Ascending aorta (tissue), 2 donors: ENCODE data around the gene ELAC2. TPM values are rescaled to one million over a fixed set of nuclear protein-coding genes. Genes with fewer than 3 reads are reported as not detected.
"Not testable (repeated sequence)": the region's sequence is repeated elsewhere in the genome, so short reads cannot be mapped to it uniquely, and the experiment has no call there.

Experiments
- DNase-seq, 2 donors: peaks; one replicate each; pipeline ENCODE4 v3.0.0-alpha.2; 2019; ENCODE audit warnings: low spot score in 2 of 2
- H3K27ac ChIP-seq, 2 donors: fragments of 200-600 bp; sonication (generic); one replicate each; pipeline ENCODE4 v1.5.1; 2016 to 2017; ENCODE audit warnings: mild to moderate bottlenecking in 1 of 2
- H3K27me3 ChIP-seq: fragments of 200-600 bp; sonication (generic); one replicate; pipeline ENCODE4 v1.5.1; 2017
- H3K36me3 ChIP-seq, 2 donors: fragments of 200-600 bp; sonication (generic); one replicate each; pipeline ENCODE4 v1.5.1; 2016
- H3K4me1 ChIP-seq, 2 donors: fragments of 200-600 bp; sonication (generic); one replicate each; pipeline ENCODE4 v1.5.1; 2016 to 2017; ENCODE audit warnings: mild to moderate bottlenecking in 1 of 2
- H3K4me3 ChIP-seq, 2 donors: fragments of 200-600 bp; sonication (generic); one replicate each; pipeline ENCODE4 v1.5.1; 2016 to 2017; ENCODE audit warnings: mild to moderate bottlenecking in 1 of 2
- H3K9me3 ChIP-seq, 2 donors: fragments of 200-600 bp; sonication (generic); one replicate each; pipeline ENCODE4 v1.5.1; 2016
- intact Hi-C: fragments of 100-400 bp; cut with DNase I; formaldehyde crosslinking; loops from one replicate; pipeline ENCODE4 v1.15.1; 2023
- total RNA-seq: library from RNA; depleted of rRNA; stranded (reverse); fragments of >200 nt; gene quantifications from one replicate; pipeline ENCODE4 v1.1.0, GENCODE V29; 2016
- TF ChIP-seq, protein P1 (sequence below), 3 experiments: fragments of 200-600 bp in 2 of 3; fragments of 450-650 bp in 1 of 3; sonication (generic) in 2 of 3; IDR thresholded peaks; one replicate each; pipeline ENCODE4 v1.5.1; 2016 to 2019; ENCODE audit warnings: antibody characterized with exemption in 3 of 3, mild to moderate bottlenecking in 1 of 3, moderate library complexity in 1 of 3

ELAC2 gene
- total RNA-seq, 1 donor from 2014 or later, result 190 TPM

DNA sequence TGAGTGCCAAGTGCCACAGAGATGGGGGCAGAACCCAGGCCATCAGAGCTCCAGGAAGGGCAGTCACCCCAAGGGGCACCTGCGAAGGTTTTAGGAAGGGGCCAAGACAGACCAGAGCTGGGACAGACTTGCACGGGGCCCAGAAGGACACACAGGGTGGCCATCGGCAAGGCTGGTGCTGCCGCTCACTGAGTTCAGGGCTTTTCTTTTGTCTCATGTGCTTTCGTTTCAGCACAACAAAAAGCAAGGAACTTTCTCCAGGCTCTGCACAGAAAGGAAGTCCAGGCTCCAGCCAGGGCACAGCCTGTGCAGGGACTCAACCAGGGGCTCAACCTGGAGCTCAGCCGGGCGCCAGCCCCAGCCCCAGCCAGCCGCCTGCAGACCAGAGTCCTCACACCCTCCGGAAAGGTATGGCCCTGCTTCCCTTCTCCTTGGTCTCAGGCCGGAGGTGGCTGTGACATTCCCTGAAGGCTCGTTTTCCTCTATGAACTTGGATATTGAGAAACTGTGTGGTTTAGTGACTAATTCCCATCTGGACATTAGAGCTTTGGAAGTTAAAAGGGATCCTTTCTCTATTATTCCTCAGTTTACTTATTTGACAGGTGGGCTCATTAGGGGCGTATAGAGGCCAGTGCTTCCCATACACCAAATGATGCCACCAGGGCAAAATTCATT is 37.9 kb downstream of the ELAC2 start:
- no peak overlapping the region for H3K4me3 ChIP-seq
- intact Hi-C loops, result no loop called here

DNA sequence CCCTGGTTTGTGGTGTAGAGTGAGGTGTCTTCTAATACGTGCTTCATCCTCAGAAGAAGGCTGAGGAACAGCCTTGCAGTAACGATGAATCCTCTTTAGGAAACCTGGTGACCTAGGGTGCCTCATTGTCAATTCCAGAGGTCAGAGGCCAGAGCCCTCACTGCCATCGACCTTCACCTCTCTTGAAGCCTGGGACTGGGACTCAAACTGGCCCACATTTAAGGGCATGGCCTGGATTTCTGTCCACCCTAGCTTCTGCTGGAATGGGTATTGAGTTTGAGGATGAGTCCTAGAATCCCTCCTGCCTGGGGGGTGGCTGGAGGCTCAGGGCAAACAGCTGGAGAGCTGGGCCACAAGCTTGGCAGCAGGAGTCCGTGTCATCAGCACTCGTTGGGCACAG is 38.6 kb downstream of the ELAC2 start:
- peaks cover 0 to 4% of the 10 kb centered on the region in 2 donors for H3K36me3 ChIP-seq
- no peak overlapping the region for H3K4me3 ChIP-seq
- TF ChIP-seq, protein P1, sequence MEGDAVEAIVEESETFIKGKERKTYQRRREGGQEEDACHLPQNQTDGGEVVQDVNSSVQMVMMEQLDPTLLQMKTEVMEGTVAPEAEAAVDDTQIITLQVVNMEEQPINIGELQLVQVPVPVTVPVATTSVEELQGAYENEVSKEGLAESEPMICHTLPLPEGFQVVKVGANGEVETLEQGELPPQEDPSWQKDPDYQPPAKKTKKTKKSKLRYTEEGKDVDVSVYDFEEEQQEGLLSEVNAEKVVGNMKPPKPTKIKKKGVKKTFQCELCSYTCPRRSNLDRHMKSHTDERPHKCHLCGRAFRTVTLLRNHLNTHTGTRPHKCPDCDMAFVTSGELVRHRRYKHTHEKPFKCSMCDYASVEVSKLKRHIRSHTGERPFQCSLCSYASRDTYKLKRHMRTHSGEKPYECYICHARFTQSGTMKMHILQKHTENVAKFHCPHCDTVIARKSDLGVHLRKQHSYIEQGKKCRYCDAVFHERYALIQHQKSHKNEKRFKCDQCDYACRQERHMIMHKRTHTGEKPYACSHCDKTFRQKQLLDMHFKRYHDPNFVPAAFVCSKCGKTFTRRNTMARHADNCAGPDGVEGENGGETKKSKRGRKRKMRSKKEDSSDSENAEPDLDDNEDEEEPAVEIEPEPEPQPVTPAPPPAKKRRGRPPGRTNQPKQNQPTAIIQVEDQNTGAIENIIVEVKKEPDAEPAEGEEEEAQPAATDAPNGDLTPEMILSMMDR (IDR thresholded peaks at IDR 0.05), result no peak
- no peaks in the 10 kb centered on the region for H3K27me3 ChIP-seq
- peaks cover 4 to 7% of the 10 kb centered on the region in 2 donors for H3K4me1 ChIP-seq
- no peak for DNase-seq
- intact Hi-C loops, result no loop called here
- H3K9me3 ChIP-seq, result no peaks in the 10 kb centered on the region
- no peak overlapping the region for H3K27ac ChIP-seq

More for the DNA sequence above, 37.9 kb downstream of the ELAC2 start:
- peaks cover 0 to 4% of the 10 kb centered on the region in 2 donors for H3K36me3 ChIP-seq
- H3K27ac ChIP-seq, result no peak overlapping the region
- H3K4me1 ChIP-seq, result peaks cover 12% of the 10 kb centered on the region in 2 donors
- no peaks in the 10 kb centered on the region for H3K9me3 ChIP-seq
- no peaks in the 10 kb centered on the region for H3K27me3 ChIP-seq
- no peak for DNase-seq
- TF ChIP-seq, protein P1 (IDR thresholded peaks at IDR 0.05), result no peak

DNA sequence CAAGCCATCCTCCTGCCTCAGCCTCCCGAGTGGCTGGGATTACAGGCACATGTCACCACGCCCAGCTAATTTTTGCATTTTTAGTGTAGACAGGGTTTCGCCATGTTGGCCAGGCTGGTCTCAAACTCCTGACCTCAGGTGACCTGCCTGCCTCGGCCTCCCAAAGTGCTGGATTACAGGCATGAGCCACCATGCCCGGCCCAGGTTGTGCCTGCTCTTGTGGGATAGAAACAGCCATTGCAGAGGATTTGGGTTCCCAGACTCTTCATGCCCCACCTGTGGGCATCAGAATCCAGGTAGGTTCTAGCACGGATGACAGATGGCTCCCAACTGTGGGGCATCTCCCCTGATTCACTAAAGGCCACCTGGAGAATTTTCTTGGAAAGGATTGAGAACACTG is 39.0 kb downstream of the ELAC2 start:
- intact Hi-C loops, result not testable (repeated sequence)

DNA sequence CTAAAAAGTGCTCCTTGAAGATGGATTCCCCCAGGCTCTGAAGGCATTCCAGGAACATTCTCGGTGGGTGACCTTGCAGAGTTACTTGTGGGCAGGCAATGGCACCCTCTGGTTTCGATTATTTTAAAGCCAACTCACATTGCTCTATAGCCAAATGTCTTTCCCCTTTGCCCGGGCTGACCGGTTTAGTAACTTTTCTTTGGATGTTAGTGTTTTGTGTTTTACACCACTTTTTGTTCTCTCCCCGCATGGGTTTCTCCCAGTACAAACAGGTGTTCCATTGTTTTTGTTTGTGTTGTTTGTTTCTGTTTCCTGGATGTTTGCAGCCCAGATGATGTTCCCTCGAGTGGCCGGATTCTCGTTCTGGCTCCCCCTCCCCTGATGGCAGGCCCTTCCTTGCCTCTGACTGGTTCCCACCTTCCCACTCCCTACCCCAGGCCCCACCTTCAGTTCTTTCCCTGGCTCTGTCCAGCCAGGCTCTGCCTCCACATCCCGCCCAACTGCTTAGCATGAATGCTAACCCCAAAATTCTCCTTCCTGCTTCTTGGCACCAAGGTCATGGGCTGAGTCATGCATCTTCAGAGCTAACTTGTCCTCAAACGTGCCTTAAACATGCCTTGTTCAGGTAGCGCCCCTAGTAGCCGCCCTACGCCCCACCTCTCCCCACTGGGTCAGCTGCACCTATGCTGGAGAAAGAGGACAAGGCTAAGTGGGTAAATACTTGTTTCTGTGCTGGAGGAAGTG is 40.6 kb downstream of the ELAC2 start:
- peaks cover 0 to 4% of the 10 kb centered on the region in 2 donors for H3K36me3 ChIP-seq
- H3K4me1 ChIP-seq, result no peaks in the 10 kb centered on the region
- TF ChIP-seq, protein P1 (IDR thresholded peaks at IDR 0.05), result no peak
- H3K4me3 ChIP-seq, result no peak overlapping the region
- no peak for DNase-seq
- no peak overlapping the region for H3K27ac ChIP-seq
- intact Hi-C loops, result no loop called here
- H3K27me3 ChIP-seq, result no peaks in the 10 kb centered on the region
- no peaks in the 10 kb centered on the region for H3K9me3 ChIP-seq

More for the DNA sequence above, 39.0 kb downstream of the ELAC2 start:
- not testable (repeated sequence) for H3K9me3 ChIP-seq, H3K36me3 ChIP-seq, DNase-seq, H3K27ac ChIP-seq, H3K4me1 ChIP-seq, H3K27me3 ChIP-seq, H3K4me3 ChIP-seq

DNA sequence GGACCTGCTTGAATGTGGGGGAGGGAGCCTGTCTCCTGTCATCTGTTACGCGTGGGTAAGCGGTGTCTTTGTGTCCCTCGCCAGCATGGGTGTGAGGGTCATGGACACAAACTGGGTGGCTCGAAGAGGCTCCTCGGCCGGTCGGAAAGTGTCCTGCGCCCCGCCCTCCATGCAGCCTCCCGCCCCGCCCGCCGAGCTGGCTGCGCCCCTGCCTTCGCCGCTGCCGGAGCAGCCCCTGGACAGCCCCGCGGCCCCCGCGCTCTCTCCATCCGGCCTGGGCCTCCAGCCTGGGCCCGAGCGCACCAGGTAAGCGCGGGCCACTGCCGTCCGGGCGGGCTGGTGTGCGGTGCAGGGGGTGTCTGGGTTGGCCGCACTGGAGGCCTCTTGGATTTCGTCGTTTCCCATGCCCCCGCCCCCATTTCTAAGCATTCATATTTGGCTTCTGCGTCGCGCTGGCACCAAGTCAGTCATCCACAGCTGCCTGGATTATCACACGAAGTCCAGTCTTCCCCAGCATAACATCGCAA is 43.8 kb downstream of the ELAC2 start:
- Histone ChIP-seq H3K4me1 (no peaks in the 10 kb centered on the region), H3K27me3 (no peaks in the 10 kb centered on the region), H3K4me3 (peak overlapping the region; percentile 29 to 58), H3K36me3 (no peaks in the 10 kb centered on the region), H3K9me3 (no peaks in the 10 kb centered on the region), H3K27ac (no peak overlapping the region)
- TF ChIP-seq, protein P1 (IDR thresholded peaks at IDR 0.05), result no peak
- intact Hi-C loops, result no loop called here
- no peak for DNase-seq

DNA sequence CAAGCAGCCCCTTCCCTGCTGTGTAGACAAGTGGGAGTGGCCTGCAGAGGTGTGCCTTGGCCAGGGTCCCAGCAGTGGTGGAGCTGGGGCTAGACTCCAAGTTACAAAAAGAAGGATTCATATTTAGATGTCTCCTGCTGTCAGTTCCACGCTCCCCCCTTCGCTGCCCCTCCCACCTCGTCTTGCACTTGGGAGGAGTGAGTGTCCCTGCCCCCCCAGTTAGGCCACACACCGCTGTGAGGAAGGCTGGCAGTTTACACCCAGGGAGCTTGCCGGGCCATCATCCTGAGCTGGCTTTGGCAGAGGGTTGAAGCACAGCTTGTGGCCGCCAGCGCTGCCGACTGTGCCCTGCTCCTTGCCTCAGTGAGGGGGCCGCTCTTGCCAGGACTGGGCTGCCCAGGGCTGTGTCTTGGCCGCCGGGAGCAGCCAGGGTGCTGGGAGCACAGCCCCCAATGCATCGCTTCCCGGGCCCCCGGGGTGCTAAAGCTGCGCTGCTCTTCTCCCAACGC is 44.3 kb downstream of the ELAC2 start:
- H3K27me3 ChIP-seq, result no peaks in the 10 kb centered on the region
- H3K27ac ChIP-seq, result no peak overlapping the region
- no peaks in the 10 kb centered on the region for H3K4me1 ChIP-seq
- TF ChIP-seq, protein P1 (IDR thresholded peaks at IDR 0.05), result no peak
- DNase-seq, result no peak
- intact Hi-C loops, result no loop called here
- no peaks in the 10 kb centered on the region for H3K36me3 ChIP-seq
- H3K4me3 ChIP-seq, result peak overlapping the region; percentile 29 to 58
- no peaks in the 10 kb centered on the region for H3K9me3 ChIP-seq
